Stimulated activated CD4-positive, alpha-beta T cell treated with anti-CD3 and anti-CD28 coated beads, Interleukin-12 subunit alpha, Interleukin-12 subunit beta, amount 100 ng/mL, for 24 hours (primary cell): ENCODE data around the gene CYP17A1.
A peak's percentile ranks its signal among the peaks of the same experiment; 100 is the strongest.
"Not testable (repeated sequence)": the region's sequence is repeated elsewhere in the genome, so short reads cannot be mapped to it uniquely, and the experiment has no call there.

Experiments used
- DNase-seq, 2 experiments: peaks; one replicate each; pipeline ENCODE4 v3.0.0-alpha.2; 2020; ENCODE audit warnings: low read depth in 2 of 2

CYP17A1 gene

DNA sequence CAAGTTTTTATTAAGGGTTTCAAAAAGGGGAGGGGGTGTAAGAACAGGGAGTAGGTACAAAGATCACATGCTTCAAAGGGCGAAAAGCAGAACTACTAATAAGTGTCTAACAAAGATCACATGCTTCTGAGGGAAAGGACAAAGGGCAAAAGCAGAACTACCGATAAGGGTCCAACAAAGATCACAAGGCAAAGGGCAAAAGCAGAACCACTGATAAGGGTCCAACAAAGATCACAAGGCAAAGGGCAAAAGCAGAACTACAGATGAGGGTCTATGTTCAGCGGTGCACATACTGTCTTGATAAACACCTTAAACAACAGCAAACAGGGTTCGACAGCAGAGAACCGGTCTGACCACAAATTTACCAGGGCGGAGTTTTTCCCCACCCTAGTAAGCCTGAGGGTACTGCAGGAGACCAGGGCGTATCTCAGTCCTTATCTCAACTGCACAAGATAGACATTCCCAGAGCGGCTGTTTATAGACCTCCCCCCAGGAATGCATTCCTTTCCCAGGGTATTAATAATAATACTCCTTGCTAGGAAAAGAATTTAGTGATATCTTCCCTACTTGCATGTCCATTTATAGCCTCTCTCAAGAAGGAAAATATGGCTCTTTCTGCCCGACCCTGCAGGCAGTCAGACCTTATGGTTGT, 1.2 kb upstream of the CYP17A1 start:
- DNase-seq, result not testable (repeated sequence)

DNA sequence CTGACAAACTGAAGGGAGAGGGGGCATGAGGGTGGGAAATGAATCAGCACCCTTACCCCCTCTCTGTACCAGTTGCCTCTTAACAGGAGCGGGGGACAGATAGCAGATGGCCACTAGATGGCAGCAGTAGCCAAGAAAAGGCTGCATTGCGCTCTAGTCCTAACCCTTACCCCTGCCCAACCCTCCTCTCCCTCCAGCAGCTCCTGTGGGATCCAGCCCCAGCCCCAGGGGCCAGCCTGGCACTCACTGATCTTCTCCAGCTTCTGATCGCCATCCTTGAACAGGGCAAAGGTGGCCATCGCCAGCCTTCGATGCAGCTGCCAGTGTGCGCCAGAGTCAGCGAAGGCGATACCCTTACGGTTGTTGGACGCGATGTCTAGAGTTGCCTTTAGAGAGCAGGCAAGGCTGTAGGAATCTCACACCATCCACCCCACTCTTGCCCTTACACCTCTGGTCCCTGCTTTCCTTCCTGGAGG, 2.2 kb downstream of the CYP17A1 start:
- DNase-seq, result peak; percentile 54 to 68

DNA sequence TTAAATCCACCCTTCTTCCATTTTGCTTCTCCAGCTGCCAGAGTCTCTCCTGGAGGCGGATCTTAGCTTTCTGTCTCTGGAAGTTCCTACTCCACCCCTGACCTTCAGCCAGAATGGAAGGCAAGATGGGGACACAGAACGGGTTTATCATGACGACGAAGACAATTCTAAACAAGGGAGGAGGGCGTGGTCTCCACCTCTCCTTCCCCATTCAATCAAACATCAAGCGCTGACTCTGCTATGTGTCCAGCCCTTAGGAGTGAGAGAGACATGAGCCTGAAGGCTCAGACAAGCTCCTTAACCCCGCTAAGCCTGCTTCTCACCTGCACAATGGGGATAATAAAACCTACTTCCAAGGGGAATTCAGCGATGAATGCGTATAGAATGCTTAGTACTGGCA, 3.1 kb downstream of the CYP17A1 start:
- no peak for DNase-seq

DNA sequence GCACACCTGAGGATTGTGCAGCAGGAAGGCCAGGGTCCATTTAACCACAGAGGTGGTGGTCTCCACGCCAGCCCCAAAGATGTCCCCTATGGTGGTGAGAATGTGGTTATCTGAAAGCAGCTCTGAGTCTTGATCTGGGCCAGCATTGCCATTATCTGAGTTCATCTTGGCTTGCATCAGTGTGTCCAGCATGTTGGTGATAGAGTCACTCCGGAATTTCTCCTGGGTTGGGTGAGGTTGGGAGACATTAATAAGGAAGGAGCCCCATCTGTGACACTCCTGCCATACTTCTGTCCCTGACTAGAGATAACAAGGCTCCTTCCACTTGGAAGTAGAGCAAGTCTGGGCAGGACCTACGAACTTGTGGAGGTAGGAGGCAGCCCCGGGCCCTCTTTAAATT, 4.2 kb downstream of the CYP17A1 start:
- DNase-seq, result no peak

DNA sequence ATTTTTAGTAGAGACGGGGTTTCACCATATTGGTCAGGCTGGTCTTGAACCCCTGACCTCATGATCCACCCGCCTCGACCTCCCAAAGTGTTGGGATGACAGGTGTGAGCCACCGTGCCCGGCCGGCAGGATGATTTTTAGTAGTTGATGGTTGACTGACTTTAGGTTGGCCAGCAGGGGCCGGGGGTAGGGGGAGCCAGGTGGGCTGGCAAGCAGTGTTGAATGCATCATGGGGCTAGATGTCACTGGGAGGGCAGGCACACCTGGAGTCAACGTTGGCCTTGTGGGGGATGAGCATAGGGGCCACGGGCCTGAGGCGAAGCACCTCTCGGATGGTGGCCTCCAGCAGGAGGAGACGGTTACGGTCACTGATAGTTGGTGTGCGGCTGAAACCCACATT, 5.0 kb downstream of the CYP17A1 start:
- DNase-seq, result no peak

DNA sequence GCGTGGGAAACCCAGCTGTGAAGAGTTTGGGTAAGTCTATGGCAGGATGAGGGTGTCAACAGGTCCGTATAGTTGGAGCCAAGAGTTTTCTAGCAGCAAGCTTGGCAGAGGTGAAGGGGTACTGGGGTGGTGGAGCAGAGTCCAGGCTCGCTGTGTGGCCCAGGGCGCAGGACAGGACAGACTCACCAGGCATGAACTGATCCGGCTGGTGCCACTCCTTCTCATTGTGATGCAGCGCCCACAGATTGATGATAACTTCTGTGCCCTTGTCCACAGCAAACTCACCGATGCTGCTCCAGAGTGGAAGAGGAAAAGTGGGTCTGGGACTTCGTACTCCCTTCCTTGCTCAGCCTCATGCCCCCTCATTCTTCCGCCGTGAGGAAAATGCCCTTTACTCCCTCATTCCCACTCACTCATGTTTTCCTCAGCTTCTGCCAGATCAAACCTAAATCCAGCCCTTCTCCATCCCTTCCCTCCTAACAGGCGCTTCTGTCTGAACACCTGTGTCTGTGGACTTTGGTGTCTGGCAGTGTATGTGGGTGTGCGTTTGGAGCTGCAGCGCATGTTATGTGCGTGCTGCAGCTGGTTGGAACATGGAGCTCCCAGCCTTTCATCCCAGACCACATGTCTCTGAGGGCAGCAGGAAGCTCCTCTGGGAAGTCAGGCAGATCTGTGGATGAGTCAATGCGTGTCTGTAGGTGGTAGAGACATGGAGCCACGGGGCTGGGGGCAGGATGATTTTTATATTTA, 5.7 kb downstream of the CYP17A1 start:
- no peak for DNase-seq

DNA sequence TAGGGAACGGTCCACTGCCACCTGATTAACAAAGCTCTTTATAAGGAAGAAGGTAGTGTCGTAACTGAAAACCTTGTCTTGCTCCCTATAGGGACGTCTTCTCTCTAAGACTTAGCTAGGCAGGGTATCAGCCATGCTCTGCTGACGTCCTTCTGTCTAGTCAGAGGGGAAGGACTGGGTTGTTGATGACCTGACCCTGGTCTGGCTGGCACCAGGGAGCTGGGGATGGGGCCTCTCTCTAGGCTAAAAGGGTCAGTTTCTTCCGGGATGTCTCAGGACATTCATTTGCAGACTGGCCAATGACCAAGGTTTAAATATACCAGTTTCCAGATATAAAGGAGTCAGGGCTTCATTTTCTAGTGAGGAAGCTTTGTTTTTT, 9.6 kb downstream of the CYP17A1 start:
- no peak for DNase-seq

DNA sequence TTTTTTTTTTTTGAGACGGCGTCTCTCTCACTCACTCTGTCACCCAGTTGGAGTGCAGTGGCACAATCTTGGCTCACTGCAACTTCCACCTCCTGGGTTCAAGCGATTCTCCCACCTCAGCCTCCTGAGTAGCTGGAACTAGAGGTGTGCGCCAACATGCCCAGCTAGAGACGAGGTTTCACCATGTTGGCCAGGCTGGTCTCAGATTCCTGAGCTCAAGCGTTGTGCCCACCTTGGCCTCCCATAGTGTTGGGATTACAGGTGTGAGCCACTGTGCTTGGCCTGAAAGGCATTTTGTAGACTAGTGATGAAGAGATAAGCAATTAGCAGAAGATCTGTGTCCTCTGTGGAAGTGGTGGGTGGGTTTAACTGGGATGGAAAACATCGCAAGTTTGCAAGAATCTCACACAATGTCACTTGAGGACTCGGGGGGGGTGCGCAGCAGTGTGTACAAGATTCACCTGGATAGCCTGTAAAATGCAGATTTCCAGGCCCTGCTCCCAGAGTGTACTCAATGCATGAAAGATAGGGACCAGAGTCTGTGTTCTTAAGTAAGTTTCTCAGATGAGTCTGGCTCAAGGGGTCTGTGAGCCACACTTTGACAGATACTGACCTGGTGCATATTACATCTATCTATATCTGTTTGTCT, 10.9 kb downstream of the CYP17A1 start:
- no peak for DNase-seq

DNA sequence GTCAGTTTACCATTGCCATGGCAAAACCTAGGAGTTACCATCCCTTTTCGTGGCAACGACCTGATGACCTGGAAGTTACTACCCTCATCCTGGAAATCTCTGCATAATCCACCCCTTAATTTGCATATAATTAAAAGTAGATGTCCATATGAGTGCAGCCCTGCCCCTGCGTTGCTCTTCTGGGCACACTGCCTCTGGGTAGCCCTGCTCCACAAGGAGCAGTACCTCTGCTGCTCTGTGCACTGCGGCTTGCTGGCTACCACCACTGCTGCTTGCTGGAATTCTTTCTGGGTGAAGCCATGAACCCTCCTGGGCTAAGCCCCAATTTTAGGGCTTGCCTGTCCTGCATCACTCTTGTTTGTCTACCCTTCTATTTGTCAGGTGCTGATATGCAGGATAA, 12.5 kb downstream of the CYP17A1 start:
- DNase-seq, result no peak

DNA sequence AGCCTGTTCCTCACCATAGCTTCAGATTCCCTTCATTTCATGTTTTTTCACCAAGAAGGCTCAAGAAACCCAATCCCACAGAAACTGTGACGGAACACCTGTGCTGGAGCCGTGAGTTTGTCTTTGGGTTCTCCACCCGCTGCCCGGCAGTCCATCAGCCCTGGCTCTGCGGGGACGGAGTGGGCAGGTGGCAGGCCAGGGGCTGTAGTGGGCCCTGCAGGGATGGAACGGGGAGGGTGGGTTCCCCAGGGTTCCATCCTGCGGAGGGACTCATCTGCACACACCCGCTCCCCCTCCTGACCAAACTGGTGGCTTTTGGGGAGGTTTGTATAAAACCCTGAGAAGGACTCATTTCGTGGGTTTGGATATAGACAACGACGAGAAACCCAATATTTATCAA, 15.0 kb downstream of the CYP17A1 start:
- no peak for DNase-seq

DNA sequence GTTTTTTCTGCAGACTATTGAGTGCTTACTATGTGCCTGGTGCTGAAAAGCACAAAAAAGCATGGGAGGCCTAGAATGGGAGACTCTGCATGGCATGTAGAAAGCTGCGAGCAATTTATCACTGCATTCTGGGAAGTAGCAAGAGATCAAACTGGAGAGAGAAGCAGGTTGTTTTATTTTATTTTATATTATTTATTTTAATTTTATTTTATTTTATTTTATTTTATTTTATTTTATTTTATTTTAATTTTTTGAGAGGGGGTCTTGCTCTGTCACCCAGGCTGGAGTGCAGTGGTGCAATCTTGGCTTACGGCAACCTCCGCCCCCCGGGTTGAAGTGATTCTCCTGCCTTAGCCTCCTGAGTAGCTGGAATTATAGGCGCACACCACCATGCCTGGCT, 17.2 kb downstream of the CYP17A1 start:
- DNase-seq, result not testable (repeated sequence)

DNA sequence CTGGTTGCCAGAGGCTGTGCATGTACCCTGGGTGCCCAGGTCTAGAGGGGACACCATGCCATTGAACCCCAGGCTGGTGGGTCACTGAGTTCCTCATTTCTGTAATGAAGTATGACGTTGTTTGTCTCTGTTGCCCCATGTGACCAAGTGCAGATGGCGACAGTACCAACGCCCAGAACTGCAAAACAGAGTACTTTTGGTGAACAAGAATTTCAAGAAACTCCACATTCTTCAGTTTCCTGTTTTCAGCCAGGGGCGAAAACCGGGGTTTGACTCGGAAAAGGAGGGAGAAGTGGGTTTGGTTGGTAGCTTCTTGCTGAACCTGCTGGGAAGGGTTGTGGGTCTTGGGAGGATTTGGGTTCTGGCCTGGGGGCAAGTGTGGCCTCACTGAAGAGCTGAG, 18.2 kb downstream of the CYP17A1 start:
- DNase-seq, result no peak

DNA sequence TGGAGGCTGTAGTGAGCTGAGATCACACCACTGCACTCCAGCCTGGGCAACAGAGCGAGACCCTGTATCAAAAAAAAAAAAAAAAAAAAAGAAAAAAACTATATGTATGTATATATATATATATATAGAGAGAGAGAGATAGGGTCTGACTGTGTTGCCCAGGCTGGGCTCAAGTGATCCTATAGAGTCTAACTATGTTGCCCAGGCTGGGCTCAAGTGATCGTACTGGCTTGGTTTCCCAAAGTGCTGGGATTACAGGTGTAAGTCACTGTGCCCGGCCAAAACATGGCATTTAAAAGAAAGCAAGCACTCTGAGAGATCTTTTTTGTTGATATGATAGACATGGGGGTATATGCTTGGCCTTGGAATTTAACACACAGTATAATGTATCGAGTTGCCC, 20.0 kb downstream of the CYP17A1 start:
- DNase-seq, result no peak

DNA sequence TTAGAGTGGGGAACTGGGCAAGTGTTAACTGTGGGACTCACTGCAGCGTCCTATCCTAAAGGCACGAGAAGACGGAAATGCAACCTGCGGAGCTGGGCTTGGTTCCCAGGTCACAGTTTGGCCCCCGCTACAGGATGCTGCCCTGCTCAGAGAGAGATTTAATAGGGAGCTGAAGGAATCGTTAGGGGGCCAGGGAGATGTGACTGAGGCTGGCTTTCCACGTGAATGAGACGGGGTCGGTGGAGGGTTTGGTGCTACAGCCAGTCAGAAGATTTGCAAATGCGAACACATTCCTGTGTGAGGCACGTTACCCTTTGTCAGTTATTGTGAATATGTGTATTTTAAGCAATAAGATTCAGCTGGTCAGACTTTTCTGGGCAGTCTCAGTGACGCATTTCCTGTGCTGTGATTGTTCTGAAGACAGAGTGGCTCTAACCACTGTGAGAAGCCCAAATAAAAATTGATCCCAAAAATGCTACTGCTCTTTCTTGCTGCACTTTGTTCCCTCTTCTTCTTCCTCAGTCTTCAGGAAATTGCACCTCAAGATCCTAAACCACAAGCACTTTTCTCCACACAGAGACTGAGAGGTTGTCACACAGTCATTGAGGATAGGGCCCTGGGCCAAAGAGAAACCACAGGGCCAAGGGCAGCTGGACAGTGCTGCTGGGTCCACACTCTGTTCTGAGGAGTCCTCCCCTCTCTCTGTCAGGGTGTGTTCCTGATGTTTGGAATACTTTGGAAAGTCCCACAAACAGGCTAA, 21.2 kb downstream of the CYP17A1 start:
- no peak for DNase-seq

DNA sequence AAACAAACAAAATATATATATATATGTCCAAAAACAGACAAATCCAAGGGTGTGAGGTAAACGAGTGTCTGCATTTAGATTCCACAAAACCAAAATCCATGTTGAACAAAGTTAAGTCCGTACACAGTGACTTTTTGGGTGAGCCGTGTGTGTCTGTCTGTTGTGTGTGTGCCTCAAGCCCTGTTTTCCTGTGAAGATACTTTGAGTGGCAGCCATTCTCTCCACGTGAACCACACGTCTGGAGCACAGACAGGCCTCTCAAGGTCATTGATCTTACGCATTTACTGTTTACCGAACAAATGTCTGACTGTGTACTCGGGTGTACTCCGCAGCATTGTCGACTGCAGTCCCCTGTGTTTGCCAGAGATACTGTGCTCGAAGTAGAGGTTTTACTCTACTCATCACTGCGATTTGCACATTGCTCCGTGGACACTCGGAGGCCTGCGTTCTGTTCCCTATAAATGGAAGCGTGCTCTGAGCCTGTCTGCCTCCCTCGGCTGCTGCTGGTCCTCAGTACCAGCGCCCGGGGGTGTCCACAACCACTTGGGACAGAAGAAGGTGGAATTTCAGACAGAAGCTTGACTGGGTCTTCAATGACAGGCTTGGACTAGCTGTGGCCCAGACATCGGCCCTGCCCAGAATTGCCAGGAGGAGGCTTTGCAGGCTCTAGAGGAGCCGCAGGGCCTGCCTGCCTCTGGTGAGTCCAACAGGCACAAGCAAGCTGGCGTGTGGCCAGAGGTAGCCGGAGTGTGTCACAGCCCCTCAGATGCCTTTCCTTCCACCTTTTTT, 22.1 kb downstream of the CYP17A1 start:
- DNase-seq, result no peak

DNA sequence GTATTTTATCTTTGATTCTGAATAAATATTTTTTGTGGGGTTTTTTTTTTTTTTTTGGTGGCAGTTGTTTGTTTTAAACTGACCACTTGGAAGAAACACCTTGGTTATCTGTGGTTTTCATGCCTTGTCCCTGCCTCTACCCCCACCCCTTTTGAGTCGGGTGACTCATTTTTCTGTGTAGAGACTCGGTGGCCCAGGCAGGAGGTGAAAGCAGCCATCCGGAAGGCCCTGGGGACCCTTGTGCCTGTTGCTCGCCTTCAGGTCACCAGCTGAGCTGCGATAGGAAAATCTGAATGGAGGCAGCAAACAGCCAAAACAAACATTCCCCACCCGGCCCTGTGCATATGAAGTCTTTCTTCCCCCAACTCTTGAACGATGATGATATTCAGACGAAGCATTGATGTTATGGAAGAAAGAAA, 22.8 kb downstream of the CYP17A1 start:
- no peak for DNase-seq

DNA sequence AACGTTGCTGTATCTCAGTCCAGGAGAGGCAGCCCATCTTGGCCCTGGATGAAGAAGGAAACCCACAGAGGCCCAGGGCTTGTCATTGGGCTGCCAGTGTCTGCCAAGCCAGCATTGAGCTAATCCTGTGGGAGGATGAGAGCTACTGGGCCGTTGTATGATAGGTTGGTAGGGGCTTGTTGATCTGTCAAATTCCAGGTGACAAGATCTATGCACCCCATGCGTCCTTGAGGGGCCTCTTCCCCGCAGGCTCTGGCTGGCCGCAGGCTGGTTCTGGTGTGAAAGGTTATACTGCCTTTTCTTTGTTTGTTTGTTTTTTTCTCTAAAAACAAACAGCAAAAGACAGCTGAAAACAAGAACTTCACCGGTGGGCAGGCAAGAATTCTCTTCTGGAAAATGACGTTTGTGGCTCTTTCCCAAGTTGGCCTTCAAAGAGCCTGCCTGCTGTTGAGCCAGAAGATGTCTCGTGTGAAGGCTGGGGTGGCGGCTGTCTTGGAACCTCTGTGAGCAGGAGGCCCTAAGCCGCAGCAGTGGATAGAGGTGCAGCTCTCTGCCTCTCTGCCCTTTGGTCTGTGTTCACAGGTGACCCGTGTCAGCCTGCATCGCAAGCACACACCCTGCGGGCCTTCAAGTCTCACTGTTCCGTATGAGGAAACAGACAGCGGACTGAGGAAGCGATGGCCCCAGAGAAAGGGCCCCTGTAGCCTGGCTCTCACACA, 23.3 kb downstream of the CYP17A1 start:
- DNase-seq, result no peak

DNA sequence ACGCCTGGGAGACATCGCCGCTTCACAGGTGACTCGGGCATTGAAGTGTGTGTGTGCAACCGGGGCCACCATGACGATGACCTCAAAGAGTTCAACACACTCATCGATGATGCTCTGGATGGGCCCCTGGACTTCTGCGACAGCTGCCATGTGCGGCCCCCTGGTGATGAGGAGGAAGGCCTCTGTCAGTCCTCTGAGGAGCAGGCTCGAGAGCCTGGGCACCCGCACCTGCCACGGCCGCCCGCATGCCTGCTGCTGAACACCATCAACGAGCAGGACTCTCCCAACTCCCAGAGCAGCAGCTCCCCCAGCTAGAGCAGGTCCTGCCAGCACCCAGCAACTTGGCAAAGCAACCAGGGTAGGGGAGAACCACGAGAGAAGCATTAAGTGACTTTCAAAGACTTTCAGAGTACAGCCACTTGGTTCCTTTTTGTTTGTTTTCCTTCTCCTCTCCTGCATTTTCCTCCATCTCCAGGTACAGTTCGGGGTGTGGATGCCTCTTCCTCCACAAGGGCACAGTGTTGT, 24.1 kb downstream of the CYP17A1 start:
- no peak for DNase-seq

DNA sequence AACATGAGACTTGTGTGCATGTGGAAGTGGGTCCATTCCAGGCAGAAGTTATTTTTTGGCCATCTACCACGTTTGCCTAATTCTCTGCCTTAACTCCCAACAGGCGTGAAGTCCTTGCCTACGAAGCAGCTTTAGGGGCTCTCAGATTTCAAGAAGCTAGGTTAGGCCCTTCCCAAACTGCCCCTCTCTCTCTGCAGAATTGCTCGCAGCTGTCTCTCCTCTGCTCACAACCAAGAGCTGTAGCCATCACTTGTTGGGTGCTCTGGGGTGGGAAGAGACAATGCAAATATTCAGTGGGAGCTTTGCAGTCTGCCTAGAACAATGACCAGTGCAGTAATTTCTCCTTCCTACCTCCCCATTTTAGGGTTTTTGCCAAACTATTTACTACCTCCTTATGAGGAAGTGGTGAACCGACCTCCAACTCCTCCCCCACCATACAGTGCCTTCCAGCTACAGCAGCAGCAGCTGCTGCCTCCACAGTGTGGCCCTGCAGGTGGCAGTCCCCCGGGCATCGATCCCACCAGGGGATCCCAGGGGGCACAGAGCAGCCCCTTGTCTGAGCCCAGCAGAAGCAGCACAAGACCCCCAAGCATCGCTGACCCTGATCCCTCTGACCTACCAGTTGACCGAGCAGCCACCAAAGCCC, 24.9 kb downstream of the CYP17A1 start:
- DNase-seq, result no peak

DNA sequence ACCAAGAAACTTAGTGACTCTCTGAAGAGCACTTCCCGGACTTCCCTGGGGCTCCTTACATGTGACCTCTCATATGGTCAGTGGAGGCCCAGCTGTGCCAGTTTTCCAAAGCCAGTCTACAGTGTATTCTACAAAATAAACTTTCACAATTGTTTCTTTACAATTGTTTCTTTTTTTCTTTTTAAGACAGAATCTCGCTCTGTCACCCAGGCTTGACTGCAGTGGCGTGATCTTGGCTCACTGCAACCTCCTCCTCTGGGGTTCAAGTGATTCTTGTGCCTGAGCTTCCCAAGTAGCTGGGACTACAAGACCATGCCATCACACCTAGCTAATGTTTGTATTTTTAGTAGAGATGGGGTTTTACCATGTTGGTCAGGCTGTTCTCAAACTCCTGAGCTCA, 25.9 kb downstream of the CYP17A1 start:
- no peak for DNase-seq
